Endodermal cell (in vitro differentiated cells): ENCODE results near the gene SGCD. TPM values are rescaled to one million over a fixed set of nuclear protein-coding genes. Genes with fewer than 3 reads are reported as not detected.
A peak's percentile ranks its signal among the peaks of the same experiment; 100 is the strongest.

ENCODE experiments used
- DNase-seq: peaks from one replicate; pipeline ENCODE4 v3.0.0-alpha.2; 2017
- H3K27ac ChIP-seq: 2 replicates; pipeline ENCODE4 v1.5.1; 2013; ENCODE audit warnings: mild to moderate bottlenecking, low read depth, low read length, moderate library complexity
- H3K27me3 ChIP-seq: 2 replicates; pipeline ENCODE4 v1.6.1; 2013; ENCODE audit warnings: mild to moderate bottlenecking, low read length, moderate library complexity; ENCODE audit not compliant: insufficient read depth, control insufficient read depth, poor library complexity, severe bottlenecking
- H3K36me3 ChIP-seq: 2 replicates; pipeline ENCODE4 v1.7.0; 2013; ENCODE audit warnings: mild to moderate bottlenecking, low read length, moderate library complexity; ENCODE audit not compliant: control insufficient read depth, insufficient read depth
- H3K4me1 ChIP-seq: one replicate; pipeline ENCODE4 v1.7.0; 2013; ENCODE audit warnings: low read length; ENCODE audit not compliant: control insufficient read depth, insufficient read depth
- H3K4me3 ChIP-seq: 2 replicates; pipeline ENCODE4 v1.5.1; 2013; ENCODE audit warnings: mild to moderate bottlenecking, low read length, moderate library complexity
- H3K9ac ChIP-seq: 2 replicates; pipeline ENCODE4 v1.6.1; 2013; ENCODE audit warnings: mild to moderate bottlenecking, low read length, moderate library complexity; ENCODE audit not compliant: poor library complexity, severe bottlenecking; ENCODE audit errors: extremely low read depth
- H3K9me3 ChIP-seq: 2 replicates; pipeline ENCODE4 v1.6.1; 2013; ENCODE audit warnings: mild to moderate bottlenecking, low read length, moderate library complexity; ENCODE audit not compliant: control insufficient read depth
- H3K27ac Mint-ChIP-seq: 2 replicates; pipeline ENCODE4 v1.8.0; 2020; ENCODE audit warnings: mixed read lengths
- H3K27me3 Mint-ChIP-seq: 2 replicates; pipeline ENCODE4 v1.8.0; 2021; ENCODE audit warnings: mild to moderate bottlenecking, mixed read lengths; ENCODE audit not compliant: insufficient read depth
- H3K36me3 Mint-ChIP-seq: 2 replicates; pipeline ENCODE4 v1.8.0; 2020; ENCODE audit warnings: low read depth, mixed read lengths
- H3K4me1 Mint-ChIP-seq: 2 replicates; pipeline ENCODE4 v1.8.0; 2020; ENCODE audit warnings: mixed read lengths
- H3K4me3 Mint-ChIP-seq: 2 replicates; pipeline ENCODE4 v1.8.0; 2020; ENCODE audit warnings: mild to moderate bottlenecking, moderate library complexity, mixed read lengths
- H3K9me3 Mint-ChIP-seq: 2 replicates; pipeline ENCODE4 v1.8.0; 2020; ENCODE audit warnings: mild to moderate bottlenecking, mixed read lengths
- WGBS, 2 experiments: methylation state at CpG; one replicate each; pipeline versions ENCODE4 v1.1.5 to v1.1.7; 2013; ENCODE audit warnings: missing lambda C conversion rate in 2 of 2, mixed read lengths in 1 of 2; ENCODE audit not compliant: insufficient coverage in 1 of 2, insufficient read length in 1 of 2; 5-methylcytosine and 5-hydroxymethylcytosine counted together
- total RNA-seq, 2 donors: library from RNA; stranded (reverse); fragmentation: NEBNext Ultra II Directional in 1 of 2; extraction: Animal tissue kit (Norgen Biotek cat#: 25700) in 1 of 2; gene quantifications; 2 replicates in 1 of 2; 3 replicates in 1 of 2; pipeline ENCODE4 v1.2.1, GENCODE V29; 2021
- TF ChIP-seq, protein P1 (sequence below): fragments of 200-600 bp; sonication (generic); conservative IDR thresholded peaks from 2 replicates; pipeline ENCODE4 v1.5.0; 2021; ENCODE audit warnings: antibody characterized with exemption, mild to moderate bottlenecking

Gene SGCD
- total RNA-seq, 2 donors from 2014 or later: 0.04 to 0.42 TPM

DNA sequence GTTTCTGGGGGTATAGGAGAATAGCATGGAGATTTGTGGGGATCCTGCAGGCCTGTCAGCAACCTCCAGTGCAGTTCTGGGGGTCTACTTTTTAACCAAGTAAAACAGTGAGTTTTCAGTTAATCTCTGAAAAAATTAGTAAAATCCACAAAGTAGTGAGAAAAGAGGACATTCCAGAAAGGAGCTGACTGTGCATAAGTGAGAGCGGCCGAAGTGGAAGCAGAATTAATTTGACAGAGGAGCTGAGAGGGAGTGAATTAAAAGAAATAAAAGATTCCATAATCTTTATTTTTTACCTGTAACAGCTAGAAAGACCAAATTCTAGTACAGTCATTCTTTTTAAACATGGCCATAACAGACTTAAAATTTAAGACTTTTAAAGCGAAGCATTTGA lies 149.2 kb downstream of the SGCD start:
- Histone ChIP-seq H3K27ac (no peak overlapping the region), H3K36me3 (no peaks in the 10 kb centered on the region), H3K4me1 (peaks cover 10% of the 10 kb centered on the region), H3K27me3 (no peaks in the 10 kb centered on the region), H3K9ac (peak overlapping the region; percentile 24), H3K4me3 (peak overlapping the region; percentile 55), H3K9me3 (no peaks in the 10 kb centered on the region)
- 80 to 87% methylated on average over 1 to 3 of the region's 3 CpGs for WGBS, 2 experiments
- Mint-ChIP-seq H3K4me3 (peak overlapping the region; percentile 27), H3K27me3 (no peaks in the 10 kb centered on the region), H3K9me3 (no peaks in the 10 kb centered on the region), H3K4me1 (peaks cover 45% of the 10 kb centered on the region), H3K27ac (peak overlapping the region; percentile 88), H3K36me3 (no peaks in the 10 kb centered on the region)
- no peak for DNase-seq
- TF ChIP-seq, protein P1, sequence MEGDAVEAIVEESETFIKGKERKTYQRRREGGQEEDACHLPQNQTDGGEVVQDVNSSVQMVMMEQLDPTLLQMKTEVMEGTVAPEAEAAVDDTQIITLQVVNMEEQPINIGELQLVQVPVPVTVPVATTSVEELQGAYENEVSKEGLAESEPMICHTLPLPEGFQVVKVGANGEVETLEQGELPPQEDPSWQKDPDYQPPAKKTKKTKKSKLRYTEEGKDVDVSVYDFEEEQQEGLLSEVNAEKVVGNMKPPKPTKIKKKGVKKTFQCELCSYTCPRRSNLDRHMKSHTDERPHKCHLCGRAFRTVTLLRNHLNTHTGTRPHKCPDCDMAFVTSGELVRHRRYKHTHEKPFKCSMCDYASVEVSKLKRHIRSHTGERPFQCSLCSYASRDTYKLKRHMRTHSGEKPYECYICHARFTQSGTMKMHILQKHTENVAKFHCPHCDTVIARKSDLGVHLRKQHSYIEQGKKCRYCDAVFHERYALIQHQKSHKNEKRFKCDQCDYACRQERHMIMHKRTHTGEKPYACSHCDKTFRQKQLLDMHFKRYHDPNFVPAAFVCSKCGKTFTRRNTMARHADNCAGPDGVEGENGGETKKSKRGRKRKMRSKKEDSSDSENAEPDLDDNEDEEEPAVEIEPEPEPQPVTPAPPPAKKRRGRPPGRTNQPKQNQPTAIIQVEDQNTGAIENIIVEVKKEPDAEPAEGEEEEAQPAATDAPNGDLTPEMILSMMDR: no peak

DNA sequence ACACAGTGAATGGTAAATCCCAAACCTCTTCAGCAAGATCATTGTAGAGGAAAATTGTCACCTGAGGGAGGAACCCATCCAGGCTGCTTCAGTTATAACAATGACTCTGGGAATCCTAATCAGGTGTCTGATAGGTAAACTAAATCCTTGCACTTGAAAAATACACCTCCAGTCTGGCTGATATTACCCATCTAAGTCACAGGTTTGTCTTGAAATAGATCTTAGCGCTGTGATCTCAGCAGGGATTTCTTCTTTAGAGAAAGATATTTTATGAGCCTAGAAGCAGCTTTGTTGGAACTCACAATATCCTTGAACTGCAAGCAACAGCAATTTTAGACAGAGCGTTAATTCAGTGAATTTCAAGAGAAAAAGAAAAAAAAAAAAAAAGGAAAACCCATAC lies 149.7 kb downstream of the SGCD start:
- Mint-ChIP-seq H3K36me3 (no peaks in the 10 kb centered on the region), H3K9me3 (no peaks in the 10 kb centered on the region), H3K27ac (peak overlapping the region; percentile 54), H3K27me3 (no peaks in the 10 kb centered on the region), H3K4me3 (peak overlapping the region; percentile 27), H3K4me1 (peaks cover 46% of the 10 kb centered on the region)
- Histone ChIP-seq H3K9ac (peak overlapping the region; percentile 24), H3K9me3 (no peaks in the 10 kb centered on the region), H3K4me1 (peaks cover 10% of the 10 kb centered on the region), H3K27me3 (no peaks in the 10 kb centered on the region), H3K27ac (no peak overlapping the region), H3K36me3 (no peaks in the 10 kb centered on the region), H3K4me3 (peak overlapping the region; percentile 55)
- DNase-seq: no peak
- TF ChIP-seq, protein P1: no peak
- WGBS, 2 experiments: 86 to 89% methylated on average over 2 of the region's 2 CpGs

DNA sequence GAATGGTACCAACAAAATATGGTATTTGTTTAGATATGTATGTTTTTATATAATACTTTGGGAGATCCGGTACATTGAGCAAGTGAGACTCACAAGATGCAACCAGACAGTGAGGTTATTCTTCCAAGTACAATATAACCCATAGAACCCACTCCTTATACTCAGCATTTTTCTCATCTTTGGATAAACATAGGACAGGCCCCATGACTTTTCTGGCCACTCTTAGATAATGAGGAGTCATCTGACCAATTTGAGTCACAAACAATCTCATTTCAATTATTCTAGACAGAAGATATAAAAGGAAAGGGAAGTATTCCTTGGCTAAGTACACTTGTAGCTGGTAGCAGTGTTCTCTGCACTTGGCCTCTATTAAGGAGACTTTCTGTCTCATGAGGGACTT lies 150.2 kb downstream of the SGCD start:
- no peak overlapping the region for H3K4me3 ChIP-seq
- Mint-ChIP-seq H3K36me3 (no peaks in the 10 kb centered on the region), H3K4me3 (no peak overlapping the region), H3K4me1 (peaks cover 46% of the 10 kb centered on the region), H3K27me3 (no peaks in the 10 kb centered on the region), H3K27ac (no peak overlapping the region), H3K9me3 (no peaks in the 10 kb centered on the region)
- peaks cover 10% of the 10 kb centered on the region for H3K4me1 ChIP-seq
- no peak overlapping the region for H3K27ac ChIP-seq
- DNase-seq: no peak
- TF ChIP-seq, protein P1: no peak
- no peaks in the 10 kb centered on the region for H3K27me3 ChIP-seq
- WGBS, 2 experiments: 92% methylated on average over 1 of the region's 1 CpG; no CpG with 5 or more reads in 1 of the 2 experiments
- no peak overlapping the region for H3K9ac ChIP-seq
- H3K36me3 ChIP-seq: no peaks in the 10 kb centered on the region
- no peaks in the 10 kb centered on the region for H3K9me3 ChIP-seq
